B cell (primary cell): ENCODE results near the gene RPS21. TPM values are rescaled to one million over a fixed set of nuclear protein-coding genes. Genes with fewer than 3 reads are reported as not detected.
"Not testable (repeated sequence)": the region's sequence is repeated elsewhere in the genome, so short reads cannot be mapped to it uniquely, and the experiment has no call there.

Experiments
- ATAC-seq: fragments of 200-7000 bp; cut with Tn5 transposase; one replicate; pipeline ENCODE4 v1.10.0; 2021; ENCODE audit warnings: low read depth, mild to moderate bottlenecking, moderate number of reproducible peaks, moderate library complexity
- CTCF ChIA-PET: fragments of 350-600 bp; sonication (Branson Sonifier 250); formaldehyde crosslinking; loops from one replicate; lab custom pipeline; 2021; ENCODE audit warnings: antibody characterized with exemption, inconsistent platforms; lab: Charles Lee
- POLR2A ChIA-PET: fragments of 350-600 bp; sonication (Branson Sonifier 250); formaldehyde crosslinking; loops from one replicate; lab custom pipeline; 2021; ENCODE audit warnings: antibody characterized with exemption; lab: Charles Lee
- DNase-seq: peaks from one replicate; pipeline ENCODE4 v3.0.0; 2013
- H2AFZ ChIP-seq: 2 replicates; pipeline ENCODE4 v1.6.1; 2012; ENCODE audit warnings: mild to moderate bottlenecking, low read depth, low read length; ENCODE audit not compliant: insufficient read depth, poor library complexity, severe bottlenecking
- H3K27ac ChIP-seq, 2 donors: 1 replicate in 1 of 2; 2 replicates in 1 of 2; pipeline ENCODE4 v1.5.1; 2012 to 2013; ENCODE audit warnings: low read length in 2 of 2, mild to moderate bottlenecking in 2 of 2, moderate library complexity in 1 of 2
- H3K27me3 ChIP-seq, 4 experiments: fragments of 200-600 bp in 1 of 4; sonication (generic) in 1 of 4; replicated peaks in 1 of 4; 1 replicate in 2 of 4; 2 replicates in 2 of 4; pipeline versions ENCODE4 v1.6.1 to v1.7.0; 2013 to 2016; ENCODE audit warnings: low read length in 3 of 4, mild to moderate bottlenecking in 2 of 4, mixed read lengths in 1 of 4, moderate library complexity in 1 of 4; ENCODE audit not compliant: insufficient read depth in 4 of 4, control insufficient read depth in 3 of 4; ENCODE audit errors: control extremely low read depth in 1 of 4
- H3K36me3 ChIP-seq, 2 experiments: replicated peaks in 1 of 2; 1 replicate in 1 of 2; 2 replicates in 1 of 2; pipeline versions ENCODE4 v1.6.1 to v1.7.1; 2013; ENCODE audit warnings: low read length in 1 of 2; ENCODE audit not compliant: insufficient read depth in 2 of 2, control insufficient read depth in 1 of 2; ENCODE audit errors: control extremely low read depth in 1 of 2, extremely low read depth in 1 of 2
- H3K4me1 ChIP-seq, 2 donors: fragments of 200-600 bp in 1 of 2; sonication (generic) in 1 of 2; 1 replicate in 1 of 2; 2 replicates in 1 of 2; pipeline versions ENCODE4 v1.5.1 to v1.6.1; 2013 to 2017; ENCODE audit warnings: low read length in 2 of 2; ENCODE audit not compliant: control insufficient read depth in 2 of 2, insufficient read depth in 2 of 2
- H3K4me2 ChIP-seq: replicated peaks from 2 replicates; pipeline ENCODE3; 2012; ENCODE audit warnings: mild to moderate bottlenecking, low read depth, low read length; ENCODE audit not compliant: poor library complexity, severe bottlenecking
- H3K4me3 ChIP-seq, 5 experiments: fragments of 200-600 bp in 1 of 5; sonication (generic) in 1 of 5; 1 replicate in 3 of 5; 2 replicates in 2 of 5; pipeline versions ENCODE4 v1.5.1 to v1.7.0; 2011 to 2016; ENCODE audit warnings: low read length in 4 of 5, mild to moderate bottlenecking in 4 of 5, low read depth in 2 of 5, control low read depth in 1 of 5, moderate library complexity in 1 of 5; ENCODE audit not compliant: insufficient read depth in 1 of 5; ENCODE audit errors: control extremely low read depth in 1 of 5, extremely low read depth in 1 of 5
- H3K79me2 ChIP-seq: fragments of 200-600 bp; sonication (generic); one replicate; pipeline ENCODE4 v1.6.0; 2016; ENCODE audit warnings: low read length; ENCODE audit not compliant: control insufficient read depth, insufficient read depth
- H3K9ac ChIP-seq: fragments of 200-600 bp; sonication (generic); 2 replicates; pipeline ENCODE4 v1.6.1; 2017; ENCODE audit warnings: mild to moderate bottlenecking, low read length, moderate library complexity
- H3K9me3 ChIP-seq, 3 donors: one replicate each; pipeline versions ENCODE4 v1.6.1 to v1.7.1; 2013; ENCODE audit warnings: low read length in 2 of 3; ENCODE audit not compliant: control insufficient read depth in 2 of 3, insufficient read depth in 1 of 3; ENCODE audit errors: control extremely low read depth in 1 of 3
- H4K20me1 ChIP-seq: 2 replicates; pipeline ENCODE4 v1.6.0; 2012; ENCODE audit warnings: mild to moderate bottlenecking, low read length; ENCODE audit not compliant: insufficient read depth, control insufficient read depth, poor library complexity, severe bottlenecking
- H3K27ac Mint-ChIP-seq: one replicate; pipeline ENCODE4 v1.8.0; 2021; ENCODE audit warnings: mixed read lengths
- H3K27me3 Mint-ChIP-seq: one replicate; pipeline ENCODE4 v1.8.0; 2021; ENCODE audit warnings: mixed read lengths
- H3K4me1 Mint-ChIP-seq: one replicate; pipeline ENCODE4 v1.8.0; 2021; ENCODE audit warnings: mixed read lengths
- H3K4me3 Mint-ChIP-seq: one replicate; pipeline ENCODE4 v1.8.0; 2021; ENCODE audit warnings: mixed read lengths
- H3K9me3 Mint-ChIP-seq: one replicate; pipeline ENCODE4 v1.8.0; 2022; ENCODE audit warnings: mixed read lengths; ENCODE audit not compliant: insufficient read depth
- EZH2 ChIP-seq: IDR thresholded peaks from 2 replicates; pipeline ENCODE4 v1.6.1; 2012; ENCODE audit warnings: borderline replicate concordance, low read depth, mild to moderate bottlenecking, moderate library complexity, low read length; ENCODE audit not compliant: insufficient read depth, poor library complexity, severe bottlenecking
- WGBS: methylation state at CpG from one replicate; pipeline ENCODE4 v1.1.5; 2013; ENCODE audit warnings: missing lambda C conversion rate; ENCODE audit not compliant: insufficient coverage; 5-methylcytosine and 5-hydroxymethylcytosine counted together
- intact Hi-C: fragments of 100-400 bp; cut with micrococcal nuclease; formaldehyde crosslinking; loops from one replicate; pipeline ENCODE4 v1.10.0; 2022
- polyA plus RNA-seq: library from polyadenylated mRNA; depleted of rRNA; stranded (reverse); fragments of >200 nt; gene quantifications from 2 replicates; pipeline ENCODE4 v1.2.3, GENCODE V29; 2012
- total RNA-seq, 2 donors: library from RNA; stranded (reverse); fragments of 120-200 nt in 1 of 2; gene quantifications; 1 replicate in 1 of 2; 2 replicates in 1 of 2; pipeline versions ENCODE4 v1.2.3 to v1.2.4, GENCODE V29; 2013 to 2022
- TF ChIP-seq, protein P1 (sequence below): fragments of 200-600 bp; IDR thresholded peaks from one replicate; pipeline ENCODE4 v1.8.0; 2022; ENCODE audit warnings: antibody characterized with exemption, mild to moderate bottlenecking

RPS21 gene
- total and polyA plus RNA-seq, 2 donors (not counting 1 experiment from before 2014, with no cell fraction given): 2,653 to 9,603 TPM

GRCh38 chr20:62372042-62372993, 14.6 kb upstream of the RPS21 start:
- CTCF ChIA-PET: interaction anchor here (0.8 to 1.1 kb wide), 2 partner anchors 10 to 361 kb away, joined by 3 to 4 read pairs; no protein-coding TSS in a partner anchor
- 84% methylated on average over 24 of the region's 29 CpGs for WGBS

GRCh38 chr20:62373631-62374179, 13.2 kb upstream of the RPS21 start:
- ChIA-PET CTCF (interaction anchor here (1.0 to 1.6 kb wide), 2 partner anchors 9 to 78 kb away, joined by 3 read pairs; no protein-coding TSS in a partner anchor), POLR2A (interaction anchor here (1.7 kb wide), 1 partner anchor 9 kb away, joined by 6 read pairs; no protein-coding TSS in a partner anchor)
- WGBS: 87% methylated on average over 27 of the region's 40 CpGs
- H3K4me1 ChIP-seq, H3K36me3 ChIP-seq, intact Hi-C loops, H3K9me3 Mint-ChIP-seq, H3K27ac Mint-ChIP-seq, H2AFZ ChIP-seq, H3K4me1 Mint-ChIP-seq, ATAC-seq, H4K20me1 ChIP-seq, H3K9ac ChIP-seq, H3K4me3 Mint-ChIP-seq, H3K4me3 ChIP-seq, H3K27ac ChIP-seq, DNase-seq, H3K27me3 Mint-ChIP-seq, H3K4me2 ChIP-seq, H3K9me3 ChIP-seq, H3K79me2 ChIP-seq: not testable (repeated sequence)
- peaks cover 0 to 31% (median 6%) of the 10 kb centered on the region in 4 experiments for H3K27me3 ChIP-seq

More at GRCh38 chr20:62372042-62372993, 14.6 kb upstream of the RPS21 start:
- intact Hi-C loops: no loop called here
- ATAC-seq: no peak
- Histone ChIP-seq H3K9ac (no peak overlapping the region), H3K36me3 (no peaks in the 10 kb centered on the region), H3K27me3 (peaks cover 0 to 44% (median 12%) of the 10 kb centered on the region in 4 experiments), H3K4me3 (no peak overlapping the region), H3K4me2 (no peak overlapping the region), H3K79me2 (no peaks in the 10 kb centered on the region), H3K9me3 (peaks cover 0 to 4% (median 0%) of the 10 kb centered on the region in 3 donors), H3K27ac (no peak overlapping the region), H3K4me1 (peaks cover 17 to 23% of the 10 kb centered on the region in 2 donors), H2AFZ (no peak overlapping the region), H4K20me1 (no peaks in the 10 kb centered on the region)
- no peak for DNase-seq
- Mint-ChIP-seq H3K27me3 (peaks cover 6% of the 10 kb centered on the region), H3K27ac (no peak overlapping the region), H3K4me1 (peaks cover 11% of the 10 kb centered on the region), H3K4me3 (no peak overlapping the region), H3K9me3 (no peaks in the 10 kb centered on the region)
- no peak for TF ChIP-seq EZH2
- TF ChIP-seq, protein P1, sequence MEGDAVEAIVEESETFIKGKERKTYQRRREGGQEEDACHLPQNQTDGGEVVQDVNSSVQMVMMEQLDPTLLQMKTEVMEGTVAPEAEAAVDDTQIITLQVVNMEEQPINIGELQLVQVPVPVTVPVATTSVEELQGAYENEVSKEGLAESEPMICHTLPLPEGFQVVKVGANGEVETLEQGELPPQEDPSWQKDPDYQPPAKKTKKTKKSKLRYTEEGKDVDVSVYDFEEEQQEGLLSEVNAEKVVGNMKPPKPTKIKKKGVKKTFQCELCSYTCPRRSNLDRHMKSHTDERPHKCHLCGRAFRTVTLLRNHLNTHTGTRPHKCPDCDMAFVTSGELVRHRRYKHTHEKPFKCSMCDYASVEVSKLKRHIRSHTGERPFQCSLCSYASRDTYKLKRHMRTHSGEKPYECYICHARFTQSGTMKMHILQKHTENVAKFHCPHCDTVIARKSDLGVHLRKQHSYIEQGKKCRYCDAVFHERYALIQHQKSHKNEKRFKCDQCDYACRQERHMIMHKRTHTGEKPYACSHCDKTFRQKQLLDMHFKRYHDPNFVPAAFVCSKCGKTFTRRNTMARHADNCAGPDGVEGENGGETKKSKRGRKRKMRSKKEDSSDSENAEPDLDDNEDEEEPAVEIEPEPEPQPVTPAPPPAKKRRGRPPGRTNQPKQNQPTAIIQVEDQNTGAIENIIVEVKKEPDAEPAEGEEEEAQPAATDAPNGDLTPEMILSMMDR: no peak
- POLR2A ChIA-PET: no interaction called here
